Measurements from ENCODE around the gene MEMO1.

- TF ChIP-seq ZBTB33 (IDR thresholded peaks at IDR 0.05) (no peak), NR2F2 (IDR thresholded peaks at IDR 0.05) (no peak), YY1 (IDR thresholded peaks at IDR 0.05) (no peak), RAD21 (IDR thresholded peaks at IDR 0.05) (no peak)
Observed at GRCh38 chr2:31894656-31895055, 116.2 kb downstream of the MEMO1 start.

Measured in liver (tissue), 2 donors.